T-helper 1 cell treated with Interleukin-12 subunit alpha and Interleukin-12 subunit beta and Interleukin-4 antibody, amounts not matched to agents 30 μg/mL and 1 μg/mL, for 36 hours (primary cell): Measurements from ENCODE around the gene DGCR8.
A peak's percentile ranks its signal among the peaks of the same experiment; 100 is the strongest.

ENCODE experiments used
- H3K27ac Mint-ChIP-seq: one replicate; pipeline ENCODE4 v1.8.0; 2021; ENCODE audit warnings: mild to moderate bottlenecking, mixed read lengths
- H3K27me3 Mint-ChIP-seq: one replicate; pipeline ENCODE4 v1.8.0; 2021; ENCODE audit warnings: low read depth, mixed read lengths
- H3K36me3 Mint-ChIP-seq: one replicate; pipeline ENCODE4 v1.8.0; 2021; ENCODE audit warnings: low read depth, mixed read lengths
- H3K4me1 Mint-ChIP-seq: one replicate; pipeline ENCODE4 v1.8.0; 2021; ENCODE audit warnings: low read depth, mixed read lengths
- H3K4me3 Mint-ChIP-seq: one replicate; pipeline ENCODE4 v1.8.0; 2021; ENCODE audit warnings: mild to moderate bottlenecking, moderate library complexity, mixed read lengths
- H3K9me3 Mint-ChIP-seq: one replicate; pipeline ENCODE4 v1.8.0; 2021; ENCODE audit warnings: mixed read lengths

DGCR8 gene

DNA sequence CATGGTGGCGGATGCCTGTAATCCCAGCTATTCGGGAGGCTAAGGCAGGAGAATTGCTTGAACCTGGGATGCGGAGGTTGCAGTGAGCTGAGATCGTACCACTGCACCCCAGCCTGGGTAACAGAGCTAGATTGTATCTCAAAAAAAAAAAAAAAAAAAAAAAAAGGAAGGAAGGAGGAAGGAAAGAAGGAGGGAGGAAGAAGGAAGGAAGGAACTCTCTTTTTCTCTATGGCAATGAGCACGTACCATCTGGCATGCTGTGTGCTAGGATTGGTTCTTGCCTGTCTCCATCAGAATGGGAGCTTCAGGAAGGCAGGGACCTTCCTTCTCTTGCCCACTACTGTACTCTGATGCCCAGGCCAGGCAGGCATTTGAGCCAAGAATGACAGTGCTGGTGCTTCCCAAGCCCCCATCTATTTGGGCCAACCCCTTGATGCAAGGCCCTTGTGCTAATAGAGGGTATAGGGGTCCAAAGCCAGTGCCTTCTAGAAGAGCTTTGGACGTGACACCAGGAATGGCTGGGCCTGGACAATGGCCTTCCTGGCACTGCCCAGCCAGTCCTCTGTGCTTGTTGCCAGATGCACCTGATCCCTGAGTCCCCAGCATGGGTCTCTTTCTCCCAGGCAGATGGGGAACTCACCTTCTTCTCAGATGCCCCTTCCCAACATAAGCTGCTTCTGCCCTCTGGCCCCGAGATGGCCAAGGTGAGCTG, 10.6 kb upstream of the DGCR8 start:
- Mint-ChIP-seq H3K4me3 (no peak overlapping the region), H3K27me3 (no peaks in the 10 kb centered on the region), H3K4me1 (no peaks in the 10 kb centered on the region), H3K27ac (no peak overlapping the region), H3K36me3 (no peaks in the 10 kb centered on the region), H3K9me3 (no peaks in the 10 kb centered on the region)

DNA sequence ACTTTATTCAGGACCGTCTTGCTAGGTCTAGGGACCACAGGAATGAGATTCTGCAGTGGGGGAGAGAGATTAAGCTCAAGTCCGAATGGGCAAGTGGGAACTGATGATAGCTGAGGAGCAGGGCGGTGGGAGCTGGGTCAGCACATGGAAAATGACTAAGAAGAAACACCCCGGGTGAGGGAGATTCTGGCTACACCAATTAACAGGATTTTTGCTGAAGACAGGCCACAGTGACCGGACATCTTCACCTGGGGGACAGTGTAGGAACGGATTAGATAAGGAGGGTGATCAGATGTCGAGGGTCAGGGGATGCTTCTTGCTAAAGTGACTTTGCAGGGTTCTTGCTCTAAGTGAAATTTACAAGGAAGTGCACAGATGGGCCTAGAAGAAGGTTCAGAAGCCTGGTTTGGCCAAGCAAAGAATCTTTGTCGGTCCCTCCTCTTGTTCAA, 8.5 kb upstream of the DGCR8 start:
- Mint-ChIP-seq H3K9me3 (no peaks in the 10 kb centered on the region), H3K27me3 (no peaks in the 10 kb centered on the region), H3K4me1 (no peaks in the 10 kb centered on the region), H3K4me3 (no peak overlapping the region), H3K27ac (no peak overlapping the region), H3K36me3 (no peaks in the 10 kb centered on the region)

DNA sequence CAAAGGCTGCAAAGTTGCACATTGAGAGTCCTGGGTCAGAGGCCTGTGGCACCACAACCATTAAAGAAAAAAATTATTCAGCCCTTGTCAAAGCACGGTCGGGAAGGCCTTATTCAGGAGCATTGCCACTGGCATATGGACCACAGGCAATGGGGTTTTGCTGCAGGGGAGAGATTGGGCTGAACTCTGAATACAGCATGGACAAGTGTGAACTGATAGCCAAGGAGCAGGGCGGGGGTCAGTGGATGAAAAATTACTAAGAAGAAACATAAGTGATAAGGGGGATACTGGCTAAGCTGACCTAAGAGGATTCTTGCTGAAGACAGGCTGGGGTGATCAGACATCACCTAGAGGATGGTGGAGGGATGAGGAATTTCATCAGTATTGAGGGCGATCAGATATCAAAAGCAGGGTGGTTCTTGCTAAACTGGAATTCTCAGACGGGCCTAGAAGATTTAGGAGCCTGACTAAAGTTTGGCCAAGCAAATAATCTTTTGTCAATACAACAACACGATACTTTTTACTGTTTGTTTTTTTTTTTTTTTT, 3.3 kb upstream of the DGCR8 start:
- Mint-ChIP-seq H3K27ac (peak overlapping the region; percentile 7), H3K36me3 (peaks cover 3% of the 10 kb centered on the region), H3K4me1 (peaks cover 9% of the 10 kb centered on the region), H3K27me3 (no peaks in the 10 kb centered on the region), H3K4me3 (no peak overlapping the region), H3K9me3 (no peaks in the 10 kb centered on the region)

DNA sequence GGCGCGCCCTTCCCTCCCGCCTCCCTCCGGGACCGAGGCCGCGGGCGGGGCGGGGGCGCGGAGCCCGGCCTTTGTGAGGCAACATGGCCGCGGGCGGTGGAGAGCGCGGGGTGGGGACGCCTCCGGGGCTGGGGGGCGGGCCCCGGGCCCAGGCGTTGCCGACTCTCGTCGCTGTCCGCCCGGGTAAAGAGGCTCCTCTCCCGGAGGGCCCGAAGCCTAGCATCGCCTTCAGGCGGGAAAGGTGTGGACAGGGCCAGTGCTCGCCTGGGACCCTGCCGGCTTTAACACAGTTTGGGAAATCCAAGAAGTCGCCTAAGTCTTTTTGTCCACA, 369 bp downstream of the DGCR8 start:
- no peaks in the 10 kb centered on the region for H3K9me3 Mint-ChIP-seq
- H3K4me1 Mint-ChIP-seq = peaks cover 35% of the 10 kb centered on the region
- H3K4me3 Mint-ChIP-seq = peak overlapping the region; percentile 81
- H3K27ac Mint-ChIP-seq = peak overlapping the region; percentile 79
- H3K27me3 Mint-ChIP-seq = no peaks in the 10 kb centered on the region
- H3K36me3 Mint-ChIP-seq = peaks cover 6% of the 10 kb centered on the region

DNA sequence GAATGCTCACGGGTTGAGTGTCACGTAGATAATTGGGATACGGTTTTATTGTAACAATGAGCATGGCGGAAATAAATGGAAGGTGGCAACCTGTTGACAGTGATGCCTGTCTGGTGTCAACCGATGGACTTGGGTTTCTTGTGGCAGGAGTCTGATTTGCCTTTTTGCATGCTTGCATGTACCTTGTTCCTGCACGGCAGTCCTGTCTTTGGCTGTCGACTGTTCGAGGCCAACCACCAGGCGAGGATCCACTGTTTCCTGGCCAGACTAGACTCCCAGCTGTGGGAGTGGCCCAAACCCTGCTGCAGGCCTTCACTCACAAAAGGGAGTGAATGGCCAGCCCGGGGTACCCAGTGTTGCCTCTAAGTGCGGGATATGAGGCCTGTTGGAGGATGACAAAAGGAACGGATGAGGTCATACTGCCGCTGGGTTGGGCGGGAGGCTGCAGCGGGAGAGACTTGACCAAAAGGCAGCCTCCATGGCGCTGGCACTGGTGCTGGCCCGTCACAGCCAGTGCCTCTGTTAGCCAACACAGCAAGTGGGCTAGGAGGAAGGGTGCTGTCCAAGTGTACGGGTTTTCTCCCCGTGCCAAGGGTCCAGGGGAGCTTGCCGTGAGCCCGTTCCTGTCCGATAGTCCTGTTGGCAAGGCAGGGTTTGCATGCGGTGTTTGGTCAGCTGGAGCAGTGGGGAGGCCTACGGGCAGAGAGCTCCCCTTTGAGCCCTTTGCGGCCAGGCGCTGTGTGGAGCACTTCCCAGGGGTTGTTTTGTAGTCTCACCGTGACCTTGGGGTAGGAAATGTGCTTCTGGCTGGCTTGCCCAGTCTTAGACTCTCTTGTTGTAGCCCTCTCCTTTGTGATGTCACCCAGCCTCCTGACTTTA, 974 bp downstream of the DGCR8 start:
- Mint-ChIP-seq H3K4me3 (peak overlapping the region; percentile 81), H3K4me1 (peaks cover 35% of the 10 kb centered on the region), H3K9me3 (no peaks in the 10 kb centered on the region), H3K27ac (peak overlapping the region; percentile 79), H3K27me3 (no peaks in the 10 kb centered on the region), H3K36me3 (peaks cover 7% of the 10 kb centered on the region)

DNA sequence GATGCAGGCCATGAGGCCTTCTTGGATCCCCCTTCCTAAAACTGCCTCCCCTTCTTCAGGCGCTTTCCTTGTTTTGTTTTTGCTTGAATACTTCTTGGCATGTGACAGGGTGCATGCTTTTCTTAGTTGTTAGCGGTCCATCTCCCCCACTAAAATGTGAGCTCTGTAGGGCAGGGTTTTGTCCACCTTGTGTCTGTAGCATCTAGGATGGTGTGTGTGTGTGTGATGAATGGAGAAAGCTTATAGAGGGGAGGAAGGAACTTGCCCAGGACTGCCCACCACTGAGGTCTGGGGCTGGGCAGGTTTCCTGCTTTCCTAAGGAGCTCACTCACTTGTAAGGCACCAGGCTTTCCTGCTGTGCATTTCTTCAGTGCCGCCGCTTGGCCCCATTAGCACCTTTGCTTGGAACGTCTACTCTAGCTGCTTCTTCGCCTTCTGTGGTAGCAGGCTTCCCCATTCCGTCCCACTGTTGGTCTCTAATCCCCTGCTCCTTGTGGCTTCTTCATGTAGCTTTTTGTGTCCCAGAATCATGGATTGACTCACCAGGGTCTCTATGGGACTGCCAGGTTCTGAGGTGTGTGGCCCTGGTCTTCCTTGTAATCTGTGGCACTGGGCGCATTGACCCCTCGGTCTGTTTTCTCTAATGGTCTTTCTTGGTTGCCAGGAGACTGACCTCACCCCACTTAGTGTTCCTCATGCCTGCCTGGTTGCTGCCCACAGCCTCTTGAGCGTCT, 3.3 kb downstream of the DGCR8 start:
- Mint-ChIP-seq H3K9me3 (no peaks in the 10 kb centered on the region), H3K27ac (peak overlapping the region; percentile 45)

DNA sequence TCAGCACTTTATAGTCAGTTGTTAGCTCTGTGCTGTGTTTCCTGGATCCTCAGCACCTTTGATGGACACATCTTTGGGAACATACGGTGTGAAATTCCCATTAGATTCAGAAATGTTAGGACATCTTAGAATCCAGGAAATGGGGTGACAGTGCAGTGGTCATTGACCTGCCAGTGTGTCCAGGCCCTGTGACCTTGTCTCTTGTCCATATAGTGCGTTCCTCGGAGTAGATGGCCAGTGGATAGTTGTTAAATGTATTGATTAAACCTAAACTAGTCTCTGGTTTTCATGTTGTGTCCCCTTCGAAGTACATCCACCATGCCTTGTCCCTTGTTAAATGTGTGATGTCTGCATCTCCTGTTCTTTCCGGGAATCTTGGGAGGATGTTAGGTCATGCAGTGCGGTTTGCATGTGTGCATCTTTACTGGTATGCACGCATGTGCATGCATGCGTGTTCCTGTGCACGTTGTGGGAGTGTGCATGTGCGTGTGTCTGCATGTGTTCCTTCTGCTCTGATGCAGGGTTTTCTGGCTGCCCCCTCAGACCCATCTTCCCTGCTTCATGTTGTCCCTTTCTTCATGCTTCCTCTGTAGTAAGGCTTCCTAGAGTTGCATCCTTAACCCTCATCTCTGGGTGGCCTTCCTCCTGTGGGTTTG, 4.0 kb downstream of the DGCR8 start:
- Mint-ChIP-seq H3K9me3 (no peaks in the 10 kb centered on the region), H3K27me3 (no peaks in the 10 kb centered on the region), H3K4me1 (peaks cover 40% of the 10 kb centered on the region), H3K4me3 (no peak overlapping the region), H3K27ac (peak overlapping the region; percentile 8), H3K36me3 (peaks cover 24% of the 10 kb centered on the region)

More for the DNA sequence above, 3.3 kb downstream of the DGCR8 start:
- H3K36me3 Mint-ChIP-seq = peaks cover 24% of the 10 kb centered on the region
- H3K27me3 Mint-ChIP-seq = no peaks in the 10 kb centered on the region
- peak overlapping the region; percentile 39 for H3K4me3 Mint-ChIP-seq
- H3K4me1 Mint-ChIP-seq = peaks cover 40% of the 10 kb centered on the region

DNA sequence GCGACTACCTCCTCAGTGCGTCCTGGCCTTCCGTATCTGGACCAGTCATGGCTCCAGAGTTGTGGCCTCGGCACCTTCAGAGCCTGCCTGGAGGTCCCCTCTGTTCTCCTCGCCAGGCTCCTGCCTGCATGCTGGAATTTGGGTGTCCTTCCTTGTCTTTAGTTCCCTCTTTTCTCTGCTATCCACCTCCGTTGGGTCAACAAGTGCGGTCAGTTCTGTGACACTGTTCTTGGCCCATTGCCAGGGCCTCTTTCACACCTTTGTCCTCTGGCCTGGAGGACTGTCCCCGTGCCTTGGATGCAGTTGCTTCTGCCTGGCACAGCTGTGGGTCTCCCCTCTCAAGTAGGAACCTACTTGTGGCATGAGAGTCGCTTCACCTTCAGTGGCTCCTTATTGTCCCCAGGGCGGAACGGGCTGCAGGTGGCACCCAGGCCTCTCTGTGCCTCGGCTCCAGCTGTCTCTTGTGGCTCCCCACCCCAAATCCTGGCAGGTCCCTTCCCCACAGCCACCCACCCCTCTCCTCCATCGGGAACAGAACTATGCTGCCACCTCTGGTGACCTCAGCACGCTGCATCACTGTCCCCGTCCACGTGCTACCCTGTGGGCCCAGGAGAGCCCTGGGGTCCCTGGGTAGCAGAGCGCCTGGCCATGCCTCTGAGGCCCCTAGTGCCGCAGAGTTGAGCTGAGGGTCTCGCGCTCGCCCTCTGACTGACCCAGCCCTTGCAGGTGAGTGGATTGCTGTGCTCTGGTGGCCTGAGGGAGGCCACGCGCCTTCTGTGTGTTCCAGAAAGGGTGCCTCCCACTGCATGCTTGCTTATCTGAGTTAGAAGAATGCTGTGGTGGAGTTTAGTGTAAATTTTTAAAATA, 4.7 kb downstream of the DGCR8 start:
- Mint-ChIP-seq H3K4me3 (no peak overlapping the region), H3K9me3 (no peaks in the 10 kb centered on the region), H3K36me3 (peaks cover 28% of the 10 kb centered on the region), H3K4me1 (peaks cover 40% of the 10 kb centered on the region), H3K27ac (no peak overlapping the region), H3K27me3 (no peaks in the 10 kb centered on the region)

DNA sequence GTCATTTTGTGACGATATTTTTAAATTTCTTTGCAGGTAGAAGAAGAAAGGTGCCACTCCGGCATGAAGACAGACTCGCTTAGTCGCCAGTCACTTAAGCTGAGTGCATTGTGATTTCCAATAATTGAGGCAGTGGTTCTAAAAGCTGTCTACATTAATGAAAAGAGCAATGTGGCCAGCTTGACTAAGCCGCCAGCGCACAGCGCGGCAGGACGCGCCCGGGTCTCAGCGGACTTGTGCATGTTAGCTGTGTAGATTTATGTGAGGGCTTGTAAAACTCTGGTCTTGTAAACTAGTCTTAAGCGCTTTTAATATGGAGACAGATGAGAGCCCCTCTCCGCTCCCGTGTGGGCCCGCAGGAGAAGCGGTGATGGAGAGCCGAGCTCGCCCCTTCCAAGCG, 5.6 kb downstream of the DGCR8 start:
- Mint-ChIP-seq H3K4me1 (peaks cover 43% of the 10 kb centered on the region), H3K4me3 (no peak overlapping the region), H3K27me3 (no peaks in the 10 kb centered on the region), H3K27ac (no peak overlapping the region), H3K36me3 (peaks cover 35% of the 10 kb centered on the region), H3K9me3 (no peaks in the 10 kb centered on the region)

DNA sequence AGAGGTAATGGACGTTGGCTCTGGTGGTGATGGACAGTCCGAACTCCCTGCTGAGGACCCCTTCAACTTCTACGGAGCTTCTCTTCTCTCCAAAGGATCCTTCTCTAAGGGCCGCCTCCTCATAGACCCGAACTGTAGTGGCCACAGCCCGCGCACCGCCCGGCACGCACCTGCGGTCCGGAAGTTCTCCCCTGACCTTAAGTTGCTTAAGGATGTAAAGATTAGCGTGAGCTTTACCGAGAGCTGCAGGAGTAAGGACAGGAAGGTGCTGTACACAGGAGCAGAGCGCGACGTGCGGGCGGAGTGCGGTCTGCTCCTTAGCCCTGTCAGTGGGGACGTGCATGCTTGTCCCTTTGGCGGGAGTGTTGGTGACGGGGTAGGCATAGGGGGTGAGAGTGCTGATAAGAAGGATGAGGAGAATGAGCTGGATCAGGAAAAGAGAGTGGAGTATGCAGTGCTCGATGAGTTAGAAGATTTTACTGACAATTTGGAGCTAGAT, 6.1 kb downstream of the DGCR8 start:
- H3K4me3 Mint-ChIP-seq = no peak overlapping the region
- H3K27me3 Mint-ChIP-seq = no peaks in the 10 kb centered on the region
- H3K9me3 Mint-ChIP-seq = no peaks in the 10 kb centered on the region
- peaks cover 41% of the 10 kb centered on the region for H3K4me1 Mint-ChIP-seq
- peaks cover 38% of the 10 kb centered on the region for H3K36me3 Mint-ChIP-seq
- H3K27ac Mint-ChIP-seq = no peak overlapping the region

DNA sequence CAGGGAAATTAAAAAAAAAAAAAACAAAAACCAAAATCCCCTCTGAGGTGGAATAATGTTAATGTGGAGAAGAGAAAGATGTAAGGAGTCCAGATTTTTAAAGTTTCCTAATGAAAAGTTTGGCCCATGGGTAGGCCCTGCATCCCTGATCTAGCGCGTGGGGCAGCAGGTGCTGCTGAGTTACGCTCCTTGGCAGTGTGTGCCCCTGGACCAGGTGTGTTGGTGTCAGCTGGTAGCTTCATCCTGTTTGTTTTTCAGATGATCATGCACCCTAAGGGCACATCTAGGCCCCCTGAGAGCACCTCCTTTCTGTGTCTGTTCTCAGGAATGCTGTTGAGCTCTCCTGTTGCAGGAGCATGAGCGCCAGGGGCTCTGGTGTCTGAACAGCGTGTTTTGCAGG, 6.7 kb downstream of the DGCR8 start:
- peaks cover 35% of the 10 kb centered on the region for H3K4me1 Mint-ChIP-seq
- no peaks in the 10 kb centered on the region for H3K27me3 Mint-ChIP-seq
- no peak overlapping the region for H3K4me3 Mint-ChIP-seq
- H3K36me3 Mint-ChIP-seq = peaks cover 40% of the 10 kb centered on the region
- no peaks in the 10 kb centered on the region for H3K9me3 Mint-ChIP-seq
- no peak overlapping the region for H3K27ac Mint-ChIP-seq

DNA sequence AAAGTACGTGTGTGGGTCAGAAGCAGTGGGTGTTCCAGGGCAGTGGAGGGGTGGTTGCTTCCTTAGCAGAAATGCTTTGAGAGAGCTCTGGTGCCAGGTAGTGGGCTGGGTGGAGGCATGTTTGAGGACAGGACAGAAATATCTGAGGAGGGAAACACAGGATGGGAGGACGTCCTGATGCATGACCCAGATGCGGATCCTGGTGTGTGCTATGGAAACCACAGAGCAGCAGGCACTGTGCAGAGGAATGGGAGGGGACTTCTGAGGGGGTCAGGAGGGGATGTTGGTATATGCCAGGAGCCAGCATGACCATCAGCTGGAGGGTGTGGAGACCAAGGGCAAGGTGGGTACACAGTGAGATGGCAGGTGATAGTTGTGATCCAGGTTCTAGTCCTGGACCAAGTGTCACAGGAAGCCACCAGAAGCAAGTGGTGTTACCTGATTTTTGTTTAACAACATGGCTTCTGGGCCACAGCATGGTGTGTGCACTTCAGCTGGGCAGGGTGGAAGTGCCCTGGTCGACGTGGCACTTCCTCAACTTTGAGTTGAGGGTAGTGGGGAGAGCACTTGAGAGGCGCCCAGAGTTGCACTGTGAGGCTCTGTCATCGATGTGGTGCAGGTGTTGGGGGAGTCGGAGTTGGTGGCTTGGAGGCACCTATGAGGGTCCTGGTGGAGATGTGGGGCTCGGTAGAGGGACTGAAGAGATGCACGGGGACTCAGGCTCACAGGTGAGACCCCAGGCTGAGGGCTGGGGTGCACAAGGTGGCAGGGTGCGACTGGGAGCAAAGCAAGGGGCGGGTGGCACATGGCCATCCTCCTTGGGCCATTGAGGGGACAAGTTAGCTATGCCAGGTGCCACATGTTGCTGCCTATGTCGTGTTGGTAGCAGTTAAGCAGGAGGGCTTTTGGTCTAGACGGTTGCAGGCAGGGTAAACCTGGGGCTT, 7.5 kb downstream of the DGCR8 start:
- Mint-ChIP-seq H3K36me3 (peaks cover 41% of the 10 kb centered on the region), H3K4me1 (peaks cover 32% of the 10 kb centered on the region), H3K27ac (no peak overlapping the region), H3K4me3 (no peak overlapping the region), H3K27me3 (no peaks in the 10 kb centered on the region), H3K9me3 (no peaks in the 10 kb centered on the region)
